Activated CD4-positive, CD25-positive, alpha-beta regulatory T cell (primary cell): Measurements from ENCODE around the gene RP2.

Experiments
- DNase-seq, 4 experiments: peaks; one replicate each; lab custom pipeline; 2025; lab: John Stamatoyannopoulos, UW

RP2 gene

DNA sequence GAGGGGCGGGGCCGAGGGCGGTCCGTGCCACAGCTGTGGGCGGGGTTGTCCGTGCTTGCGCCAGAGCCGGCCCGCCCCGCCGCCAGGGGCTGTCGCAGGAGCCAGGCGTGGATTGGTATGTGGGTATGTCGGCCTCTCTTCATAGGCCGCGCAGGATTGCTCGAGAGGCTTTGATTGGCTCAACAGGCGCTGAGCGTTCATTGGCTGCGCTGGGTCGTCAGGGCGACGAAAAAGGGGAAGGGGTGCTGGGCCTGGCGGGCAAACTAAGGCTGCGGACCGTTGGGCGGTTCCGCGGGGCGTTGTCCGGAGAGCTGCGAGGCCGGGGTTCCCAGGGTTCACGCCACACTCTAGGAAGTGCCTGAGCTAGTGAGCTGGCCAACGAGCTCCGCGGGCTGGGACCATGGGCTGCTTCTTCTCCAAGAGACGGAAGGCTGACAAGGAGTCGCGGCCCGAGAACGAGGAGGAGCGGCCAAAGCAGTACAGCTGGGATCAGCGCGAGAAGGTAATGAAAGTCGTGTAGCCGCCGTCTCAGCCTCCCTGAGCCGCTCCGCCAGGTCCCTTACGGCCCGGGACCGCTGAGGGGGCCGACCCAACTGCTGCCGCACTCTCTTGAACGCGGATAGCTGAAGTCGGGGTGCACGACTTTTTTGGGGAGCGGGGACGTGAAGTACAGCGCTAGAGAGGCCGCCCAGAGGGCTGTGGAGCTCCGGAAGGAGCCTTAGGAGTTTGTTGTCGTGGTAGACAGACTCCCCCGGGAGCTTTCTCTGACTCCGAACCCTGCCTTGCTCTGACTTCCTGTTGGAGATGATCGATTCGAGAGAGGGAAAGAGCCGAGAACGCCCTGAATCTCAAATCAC, at the start of gene RP2:
TSS of gene RP2 (plus strand) at position 343 of the 857 bp plus-strand sequence. CDS start at position 401, 58 bp downstream.
- DNase-seq = peak; percentile 54 to 73 (median 66)

DNA sequence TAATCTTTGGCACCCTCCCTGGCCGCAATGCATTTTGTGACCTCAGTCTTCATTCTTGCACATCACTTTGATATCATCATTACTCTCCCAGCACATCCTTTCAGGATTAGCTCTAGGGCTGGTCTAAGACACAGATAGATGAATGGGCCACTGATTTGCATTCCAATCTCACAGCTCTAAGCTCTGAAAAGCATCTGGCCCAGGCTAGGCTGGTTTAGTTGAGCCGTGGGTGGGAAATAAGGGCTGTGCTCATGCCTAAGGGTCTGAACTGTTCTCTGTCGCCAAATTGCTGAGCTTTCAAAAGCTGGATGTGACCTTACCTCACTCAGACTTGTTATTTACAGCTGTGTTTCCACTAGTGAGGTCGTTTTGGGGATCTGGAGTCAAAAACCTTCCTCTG, 47.9 kb upstream of the RP2 start:
- DNase-seq = no peak

GRCh38 chrX:46791927-46792809, 44.7 kb upstream of the RP2 start:
- DNase-seq = no peak

- DNase-seq = no peak
Measured at GRCh38 chrX:46792810-46793188, 44.0 kb upstream of the RP2 start.

DNA sequence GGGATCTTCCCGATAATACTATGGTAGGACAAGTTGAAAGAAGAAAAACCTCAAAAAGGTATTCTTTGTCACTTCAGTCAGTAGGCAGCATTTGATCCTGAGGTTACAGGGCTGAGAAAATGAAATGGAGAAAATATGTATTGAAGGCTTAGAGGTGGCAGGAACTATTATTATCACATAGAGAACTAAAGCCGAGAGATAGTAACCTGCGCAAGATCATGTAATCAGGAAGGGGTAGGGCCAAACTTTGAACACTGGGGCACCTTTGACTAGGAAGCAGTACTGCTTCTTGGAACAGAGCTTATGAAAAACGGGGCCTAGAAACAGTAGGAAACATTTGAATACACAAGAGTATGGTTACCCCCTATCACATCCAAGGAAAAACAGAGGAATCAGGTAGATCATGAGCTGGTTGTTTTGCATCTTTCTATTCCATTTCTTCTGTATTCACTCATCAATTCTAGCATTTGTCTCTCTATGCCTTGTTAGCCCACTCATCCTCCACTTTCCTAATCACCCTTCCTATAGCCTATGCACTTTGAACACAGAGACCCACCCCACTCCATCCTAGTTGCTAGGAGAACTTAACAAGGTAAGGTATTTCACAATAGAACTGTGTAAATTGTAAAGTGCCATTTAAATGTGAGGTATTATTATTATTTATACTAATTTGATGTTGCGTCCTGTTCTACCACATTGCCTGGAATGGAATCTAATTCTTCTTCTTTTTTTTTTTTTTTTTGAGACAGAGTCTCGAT, 43.3 kb upstream of the RP2 start:
- no peak for DNase-seq

- peak; percentile 34 to 54 (median 46) for DNase-seq
Measured at GRCh38 chrX:46796574-46797191, 40.2 kb upstream of the RP2 start.

- DNase-seq = no peak
Measured at GRCh38 chrX:46803140-46803539, 33.7 kb upstream of the RP2 start.

DNA sequence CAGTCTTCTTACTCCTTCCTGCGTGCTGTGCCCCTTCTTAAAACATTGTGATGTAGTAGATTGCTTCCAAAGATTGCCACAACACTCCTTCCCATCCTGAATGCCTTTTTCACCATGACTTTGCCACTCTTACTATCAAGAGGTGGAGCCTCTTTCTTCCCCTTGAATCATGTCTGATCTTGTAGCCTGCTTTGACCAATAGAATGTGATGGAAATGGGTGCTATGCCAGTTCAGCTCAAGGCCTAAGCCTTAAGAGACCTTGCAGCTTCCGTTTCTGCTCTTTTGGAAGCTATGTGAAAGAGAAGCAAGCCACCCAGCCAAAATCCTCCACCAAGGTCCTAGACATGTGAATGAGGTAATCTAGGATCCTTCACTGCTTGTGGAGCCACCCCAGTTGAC, 31.6 kb upstream of the RP2 start:
- DNase-seq = no peak

- DNase-seq = no peak
Measured at GRCh38 chrX:46811121-46811520, 25.7 kb upstream of the RP2 start.

DNA sequence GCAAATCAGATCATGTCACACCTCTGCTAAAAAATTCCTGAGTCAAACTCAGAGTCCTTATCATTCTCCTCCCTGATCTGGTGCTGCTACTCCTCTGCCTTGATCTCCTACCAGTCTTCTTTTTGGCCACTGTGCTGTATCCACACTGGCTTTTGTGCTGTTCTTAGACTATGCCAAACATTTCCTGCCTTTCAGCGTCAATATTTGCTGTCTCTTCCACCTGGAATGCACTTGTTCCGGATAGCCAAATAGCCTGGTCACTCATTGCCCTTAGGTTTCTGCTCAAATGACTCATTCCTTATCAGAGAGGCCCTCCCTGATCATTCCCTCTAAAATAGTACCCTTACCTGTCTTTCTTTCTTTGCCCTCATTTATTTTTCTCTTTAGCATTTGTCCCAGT, 24.4 kb upstream of the RP2 start:
- no peak for DNase-seq

- no peak for DNase-seq
Measured at GRCh38 chrX:46814966-46815365, 21.9 kb upstream of the RP2 start.

DNA sequence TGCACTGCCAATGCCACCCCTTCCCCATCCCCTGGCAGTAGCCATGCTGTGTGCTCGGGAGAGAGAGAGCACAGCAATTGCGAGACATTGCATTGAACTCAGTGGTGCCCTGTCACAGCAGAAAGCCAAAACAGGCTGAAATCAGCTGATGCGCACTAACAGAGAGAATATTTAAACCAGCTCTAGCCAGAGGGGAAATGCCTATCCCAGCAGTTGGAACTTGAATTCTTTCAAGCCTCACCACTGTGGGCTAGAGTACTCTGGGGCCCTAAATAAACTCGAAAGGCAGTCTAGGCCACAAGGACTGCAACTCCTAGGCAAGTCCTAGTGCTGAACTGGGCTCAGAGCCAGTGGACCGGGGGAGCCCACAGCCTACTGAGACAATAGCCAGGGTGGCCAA, 17.7 kb upstream of the RP2 start:
- DNase-seq = no peak

- DNase-seq = no peak
Measured at GRCh38 chrX:46820391-46821100, 16.3 kb upstream of the RP2 start.

DNA sequence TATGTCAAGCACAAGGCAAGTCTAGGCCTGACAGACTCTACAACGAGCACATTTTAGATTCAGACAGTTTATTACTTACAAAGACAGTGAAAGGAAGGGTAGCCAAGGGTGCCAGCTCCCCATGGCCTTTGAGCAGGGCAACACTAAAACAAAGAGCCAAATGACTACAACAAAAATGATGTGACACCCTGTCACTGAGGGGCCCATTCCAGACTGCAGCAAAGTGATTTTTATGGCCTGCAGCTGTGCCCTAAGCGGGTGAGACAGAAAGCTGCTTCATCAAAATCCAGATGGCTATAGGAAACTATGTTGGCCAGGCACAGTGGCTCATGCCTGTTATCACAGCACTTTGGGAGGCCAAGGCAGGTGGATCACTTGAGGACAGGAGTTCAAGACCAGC, 13.4 kb upstream of the RP2 start:
- DNase-seq = no peak

GRCh38 chrX:46831765-46832327, 5.0 kb upstream of the RP2 start:
- no peak for DNase-seq

DNA sequence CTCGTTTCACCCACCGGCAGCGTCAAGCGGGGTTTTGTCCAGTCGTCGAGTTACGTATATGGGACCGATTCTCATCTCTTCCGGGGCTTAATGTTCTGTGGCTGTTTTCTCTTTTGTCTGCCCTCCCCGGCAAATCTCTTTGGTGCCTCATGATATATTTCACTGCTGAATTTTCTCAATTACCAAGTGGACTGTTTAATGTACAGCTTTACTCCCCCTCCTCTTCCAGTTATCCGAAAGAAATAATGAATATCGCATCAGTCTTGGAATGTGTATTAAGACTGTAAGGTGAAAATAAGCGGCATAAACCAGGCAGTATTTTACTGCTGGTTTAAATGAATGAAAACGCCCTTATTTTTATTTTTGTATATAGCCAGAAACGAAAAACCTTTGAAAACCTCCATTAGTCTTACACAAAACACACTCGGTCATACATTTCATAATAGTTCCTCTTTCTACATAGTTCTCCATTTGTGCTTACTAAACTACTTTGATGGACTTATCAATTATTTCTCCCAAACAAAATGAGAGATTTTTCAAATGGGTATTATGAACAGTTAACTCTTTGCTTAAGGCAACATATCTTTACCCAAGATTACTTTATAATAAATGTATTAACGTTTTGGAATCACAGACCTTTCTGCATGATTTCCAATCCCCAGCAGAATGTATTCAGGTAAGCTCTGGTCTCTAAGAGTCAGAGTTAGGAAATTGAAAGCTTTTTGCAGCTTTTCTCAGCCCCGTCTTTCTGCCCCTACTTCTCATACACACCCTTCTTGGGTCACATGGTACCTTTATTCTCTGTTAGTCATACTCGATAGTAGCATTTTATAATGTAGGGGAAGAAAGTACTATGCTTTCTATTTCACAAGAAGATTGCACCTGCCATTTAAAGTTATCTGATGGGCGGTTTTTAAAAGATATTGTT, 979 bp downstream of the RP2 start:
- no peak for DNase-seq

- DNase-seq = no peak
Measured at GRCh38 chrX:46838486-46838870, 1.6 kb downstream of the RP2 start.

DNA sequence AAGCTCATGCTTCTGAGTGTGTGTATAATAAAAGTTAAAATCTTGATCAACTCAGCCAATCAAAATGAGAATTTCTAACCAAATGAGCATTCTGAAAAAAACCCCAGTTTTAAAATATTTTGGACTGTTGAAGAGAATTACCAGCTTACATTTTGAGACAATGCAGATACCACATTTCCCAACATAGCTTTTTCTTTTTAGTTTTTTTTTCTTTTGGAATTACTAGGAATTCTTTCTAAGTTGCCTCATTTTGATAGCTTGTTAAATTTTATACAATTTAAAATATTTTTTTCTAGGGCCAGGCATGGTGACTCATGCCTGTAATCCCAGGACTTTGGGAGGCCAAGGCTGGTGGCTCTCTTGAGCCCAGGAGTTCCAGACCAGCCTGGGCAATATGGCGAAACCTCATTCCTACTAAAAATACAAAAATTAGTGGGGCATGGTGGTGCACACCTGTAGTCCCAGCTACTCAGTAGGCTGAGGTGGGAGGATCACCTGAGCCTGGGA, 2.2 kb downstream of the RP2 start:
- no peak for DNase-seq

- no peak for DNase-seq
Measured at GRCh38 chrX:46840946-46841345, 4.1 kb downstream of the RP2 start.

- DNase-seq = no peak
Measured at GRCh38 chrX:46841346-46841745, 4.5 kb downstream of the RP2 start.
